ENCODE data around the gene TPD52L1. TPM values are rescaled to one million over a fixed set of nuclear protein-coding genes. Genes with fewer than 3 reads are reported as not detected.
A peak's percentile ranks its signal among the peaks of the same experiment; 100 is the strongest.

TPD52L1 gene
- total and polyA plus RNA-seq, 2 donors: 6.3 to 16.9 TPM

DNA sequence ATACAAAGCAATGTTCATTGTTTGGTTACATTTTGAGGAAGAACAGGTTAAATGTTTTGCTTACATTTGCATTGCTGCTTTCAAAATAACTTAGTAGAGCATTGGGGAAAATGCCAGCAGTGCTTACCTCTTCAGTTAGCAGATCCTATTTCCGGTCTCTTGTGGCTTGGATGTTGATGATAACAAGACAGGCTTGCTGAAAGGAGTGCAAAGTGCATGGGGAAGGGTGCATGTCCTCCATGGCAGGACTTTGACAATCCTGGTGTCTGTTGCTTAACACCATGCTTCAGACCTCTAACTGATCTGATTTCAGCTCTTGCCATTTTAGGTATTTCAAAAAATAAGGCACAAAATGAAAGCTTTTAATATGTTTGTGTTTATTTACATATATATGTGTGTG lies 21.1 kb downstream of the TPD52L1 start:
- DNase-seq (ENCODE audit: low read depth in 6 of 9, low spot score in 9 of 9): no peak
- Histone ChIP-seq H3K27me3 (ENCODE audit: control insufficient read depth in 2 of 2, insufficient read depth in 1 of 2, low read length in 1 of 2) (no peaks in the 10 kb centered on the region), H3K4me3 (ENCODE audit: low read length in 2 of 2) (no peak overlapping the region), H3K9me3 (ENCODE audit: control insufficient read depth in 2 of 2, insufficient read depth in 1 of 2, low read length in 1 of 2) (no peaks in the 10 kb centered on the region), H3K4me1 (ENCODE audit: control insufficient read depth in 2 of 2, insufficient read depth in 2 of 2, low read length in 2 of 2) (no peaks in the 10 kb centered on the region), H3K27ac (ENCODE audit: low read depth in 1 of 2, low read length in 1 of 2) (no peak overlapping the region), H3K36me3 (ENCODE audit: control insufficient read depth in 2 of 2, insufficient read depth in 2 of 2, low read length in 1 of 2) (no peaks in the 10 kb centered on the region)
- WGBS: 58% methylated on average over 1 of the region's 1 CpG

GRCh38 chr6:125175466-125176048 lies 22.0 kb downstream of the TPD52L1 start:
- Histone ChIP-seq H3K36me3 (ENCODE audit: control insufficient read depth in 2 of 2, insufficient read depth in 2 of 2, low read length in 1 of 2) (no peaks in the 10 kb centered on the region), H3K27ac (ENCODE audit: low read depth in 1 of 2, low read length in 1 of 2) (no peak overlapping the region), H3K27me3 (ENCODE audit: control insufficient read depth in 2 of 2, insufficient read depth in 1 of 2, low read length in 1 of 2) (no peaks in the 10 kb centered on the region), H3K4me3 (ENCODE audit: low read length in 2 of 2) (no peak overlapping the region), H3K9me3 (ENCODE audit: control insufficient read depth in 2 of 2, insufficient read depth in 1 of 2, low read length in 1 of 2) (no peaks in the 10 kb centered on the region), H3K4me1 (ENCODE audit: control insufficient read depth in 2 of 2, insufficient read depth in 2 of 2, low read length in 2 of 2) (no peaks in the 10 kb centered on the region)
- 86% methylated on average over 1 of the region's 1 CpG for WGBS
- DNase-seq (ENCODE audit: low read depth in 6 of 9, low spot score in 9 of 9): no peak

GRCh38 chr6:125182237-125183008 lies 28.9 kb downstream of the TPD52L1 start:
- 96% methylated on average over 6 of the region's 6 CpGs for WGBS
- H3K4me3 ChIP-seq (ENCODE audit: low read length in 2 of 2): no peak overlapping the region
- no peak overlapping the region for H3K27ac ChIP-seq (ENCODE audit: low read depth in 1 of 2, low read length in 1 of 2)
- H3K9me3 ChIP-seq (ENCODE audit: control insufficient read depth in 2 of 2, insufficient read depth in 1 of 2, low read length in 1 of 2): no peaks in the 10 kb centered on the region
- H3K4me1 ChIP-seq (ENCODE audit: control insufficient read depth in 2 of 2, insufficient read depth in 2 of 2, low read length in 2 of 2): no peaks in the 10 kb centered on the region
- DNase-seq (ENCODE audit: low read depth in 6 of 9, low spot score in 9 of 9): no peak
- H3K27me3 ChIP-seq (ENCODE audit: control insufficient read depth in 2 of 2, insufficient read depth in 1 of 2, low read length in 1 of 2): no peaks in the 10 kb centered on the region
- no peaks in the 10 kb centered on the region for H3K36me3 ChIP-seq (ENCODE audit: control insufficient read depth in 2 of 2, insufficient read depth in 2 of 2, low read length in 1 of 2)

DNA sequence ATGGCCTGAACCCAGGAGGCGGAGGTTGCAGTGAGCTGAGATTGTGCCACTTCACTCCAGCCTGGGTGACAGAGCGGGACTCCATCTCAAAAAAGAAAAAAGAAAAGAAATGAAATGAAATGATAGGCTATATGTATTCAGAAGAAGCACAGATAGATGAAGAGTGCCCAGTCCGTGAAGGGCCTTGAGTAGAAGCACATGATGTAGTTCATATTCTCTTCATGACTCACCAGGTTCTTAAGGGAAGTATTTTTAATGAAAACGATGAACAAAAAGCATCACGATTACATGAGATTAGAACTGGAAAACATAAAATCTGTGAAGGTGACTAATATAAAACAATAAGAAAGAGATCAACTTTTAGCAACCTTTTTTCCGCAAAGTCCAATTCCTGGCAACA lies 29.8 kb downstream of the TPD52L1 start:
- Histone ChIP-seq H3K27me3 (ENCODE audit: control insufficient read depth in 2 of 2, insufficient read depth in 1 of 2, low read length in 1 of 2) (no peaks in the 10 kb centered on the region), H3K27ac (ENCODE audit: low read depth in 1 of 2, low read length in 1 of 2) (no peak overlapping the region), H3K4me1 (ENCODE audit: control insufficient read depth in 2 of 2, insufficient read depth in 2 of 2, low read length in 2 of 2) (no peaks in the 10 kb centered on the region), H3K9me3 (ENCODE audit: control insufficient read depth in 2 of 2, insufficient read depth in 1 of 2, low read length in 1 of 2) (no peaks in the 10 kb centered on the region), H3K36me3 (ENCODE audit: control insufficient read depth in 2 of 2, insufficient read depth in 2 of 2, low read length in 1 of 2) (no peaks in the 10 kb centered on the region), H3K4me3 (ENCODE audit: low read length in 2 of 2) (no peak overlapping the region)
- 96% methylated on average over 6 of the region's 6 CpGs for WGBS
- no peak for DNase-seq (ENCODE audit: low read depth in 6 of 9, low spot score in 9 of 9)

GRCh38 chr6:125188037-125188436 lies 34.5 kb downstream of the TPD52L1 start:
- WGBS: 94% methylated on average over 2 of the region's 2 CpGs
- no peak overlapping the region for H3K27ac ChIP-seq (ENCODE audit: low read depth in 1 of 2, low read length in 1 of 2)
- no peaks in the 10 kb centered on the region for H3K4me1 ChIP-seq (ENCODE audit: control insufficient read depth in 2 of 2, insufficient read depth in 2 of 2, low read length in 2 of 2)
- DNase-seq (ENCODE audit: low read depth in 6 of 9, low spot score in 9 of 9): no peak
- H3K36me3 ChIP-seq (ENCODE audit: control insufficient read depth in 2 of 2, insufficient read depth in 2 of 2, low read length in 1 of 2): no peaks in the 10 kb centered on the region
- no peaks in the 10 kb centered on the region for H3K27me3 ChIP-seq (ENCODE audit: control insufficient read depth in 2 of 2, insufficient read depth in 1 of 2, low read length in 1 of 2)
- no peaks in the 10 kb centered on the region for H3K9me3 ChIP-seq (ENCODE audit: control insufficient read depth in 2 of 2, insufficient read depth in 1 of 2, low read length in 1 of 2)
- H3K4me3 ChIP-seq (ENCODE audit: low read length in 2 of 2): no peak overlapping the region

- H3K4me3 ChIP-seq (ENCODE audit: low read length in 2 of 2): no peak overlapping the region
- no peaks in the 10 kb centered on the region for H3K4me1 ChIP-seq (ENCODE audit: control insufficient read depth in 2 of 2, insufficient read depth in 2 of 2, low read length in 2 of 2)
- no peaks in the 10 kb centered on the region for H3K27me3 ChIP-seq (ENCODE audit: control insufficient read depth in 2 of 2, insufficient read depth in 1 of 2, low read length in 1 of 2)
- 86% methylated on average over 1 of the region's 1 CpG for WGBS
- H3K27ac ChIP-seq (ENCODE audit: low read depth in 1 of 2, low read length in 1 of 2): no peak overlapping the region
- no peak for DNase-seq (ENCODE audit: low read depth in 6 of 9, low spot score in 9 of 9)
- no peaks in the 10 kb centered on the region for H3K9me3 ChIP-seq (ENCODE audit: control insufficient read depth in 2 of 2, insufficient read depth in 1 of 2, low read length in 1 of 2)
- no peaks in the 10 kb centered on the region for H3K36me3 ChIP-seq (ENCODE audit: control insufficient read depth in 2 of 2, insufficient read depth in 2 of 2, low read length in 1 of 2)
Observed at GRCh38 chr6:125188594-125189203, 35.1 kb downstream of the TPD52L1 start.

DNA sequence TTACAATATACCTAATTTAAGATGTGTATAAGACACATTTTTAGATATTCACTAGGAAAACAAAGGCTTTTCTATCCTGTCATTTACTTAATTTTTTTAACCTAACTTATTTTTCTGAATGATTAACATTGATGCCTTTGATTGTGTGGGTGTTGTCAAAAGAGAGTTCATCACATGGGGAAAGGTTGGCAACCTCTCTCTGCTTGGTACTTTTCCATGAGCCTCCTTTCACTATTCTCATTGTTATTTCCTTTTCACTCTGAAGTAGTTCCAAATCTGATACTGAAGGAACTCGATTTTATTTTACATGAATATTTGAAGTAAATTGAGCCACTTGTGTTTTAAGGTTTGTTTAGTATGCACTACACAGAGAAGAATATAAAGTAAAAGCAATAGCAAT lies 35.9 kb downstream of the TPD52L1 start:
- no peak overlapping the region for H3K27ac ChIP-seq (ENCODE audit: low read depth in 1 of 2, low read length in 1 of 2)

GRCh38 chr6:125190667-125191066 lies 37.1 kb downstream of the TPD52L1 start:
- 96% methylated on average over 4 of the region's 4 CpGs for WGBS
- no peak for DNase-seq (ENCODE audit: low read depth in 6 of 9, low spot score in 9 of 9)

More for the DNA sequence above, 35.9 kb downstream of the TPD52L1 start:
- no peaks in the 10 kb centered on the region for H3K4me1 ChIP-seq (ENCODE audit: control insufficient read depth in 2 of 2, insufficient read depth in 2 of 2, low read length in 2 of 2)
- H3K9me3 ChIP-seq (ENCODE audit: control insufficient read depth in 2 of 2, insufficient read depth in 1 of 2, low read length in 1 of 2): no peaks in the 10 kb centered on the region
- DNase-seq (ENCODE audit: low read depth in 6 of 9, low spot score in 9 of 9): no peak
- H3K36me3 ChIP-seq (ENCODE audit: control insufficient read depth in 2 of 2, insufficient read depth in 2 of 2, low read length in 1 of 2): no peaks in the 10 kb centered on the region
- 86% methylated on average over 1 of the region's 1 CpG for WGBS
- no peak overlapping the region for H3K4me3 ChIP-seq (ENCODE audit: low read length in 2 of 2)
- no peaks in the 10 kb centered on the region for H3K27me3 ChIP-seq (ENCODE audit: control insufficient read depth in 2 of 2, insufficient read depth in 1 of 2, low read length in 1 of 2)

DNA sequence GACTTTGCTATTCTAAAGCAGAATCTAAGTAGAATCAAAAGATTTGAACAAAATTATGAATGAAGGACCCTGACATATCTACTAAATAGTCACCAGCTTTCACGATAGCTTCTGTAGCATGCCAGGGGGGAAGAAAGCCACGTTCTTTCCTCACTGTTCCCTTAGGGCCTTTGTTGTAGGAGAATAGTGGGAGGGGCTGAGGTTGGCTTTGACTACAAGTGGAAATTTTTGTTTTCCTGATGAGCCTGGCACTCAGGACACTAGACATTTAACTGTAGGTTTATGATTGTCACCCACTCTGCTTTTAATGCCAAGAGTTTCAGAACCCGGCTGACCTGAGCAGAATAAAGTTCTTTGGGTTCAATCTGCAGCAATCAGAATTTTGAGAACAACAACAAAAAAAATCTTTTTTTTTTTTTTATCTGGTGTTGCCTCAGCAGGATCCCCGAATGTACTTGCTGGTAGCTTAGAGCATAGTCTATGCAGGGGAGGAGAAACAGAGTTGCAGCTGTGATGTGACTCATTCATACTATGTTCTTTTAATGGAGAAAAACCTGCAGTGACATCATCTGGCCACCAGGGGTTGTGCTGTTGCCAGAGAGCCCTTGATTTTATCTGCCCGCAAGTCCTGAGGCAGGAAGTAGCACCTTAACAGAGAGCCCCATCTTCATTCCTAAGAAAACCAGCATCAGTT lies 38.5 kb downstream of the TPD52L1 start:
- no peaks in the 10 kb centered on the region for H3K9me3 ChIP-seq (ENCODE audit: control insufficient read depth in 2 of 2, insufficient read depth in 1 of 2, low read length in 1 of 2)

More at GRCh38 chr6:125190667-125191066, 37.1 kb downstream of the TPD52L1 start:
- Histone ChIP-seq H3K27me3 (ENCODE audit: control insufficient read depth in 2 of 2, insufficient read depth in 1 of 2, low read length in 1 of 2) (no peaks in the 10 kb centered on the region), H3K27ac (ENCODE audit: low read depth in 1 of 2, low read length in 1 of 2) (no peak overlapping the region), H3K36me3 (ENCODE audit: control insufficient read depth in 2 of 2, insufficient read depth in 2 of 2, low read length in 1 of 2) (no peaks in the 10 kb centered on the region), H3K4me3 (ENCODE audit: low read length in 2 of 2) (no peak overlapping the region), H3K4me1 (ENCODE audit: control insufficient read depth in 2 of 2, insufficient read depth in 2 of 2, low read length in 2 of 2) (no peaks in the 10 kb centered on the region), H3K9me3 (ENCODE audit: control insufficient read depth in 2 of 2, insufficient read depth in 1 of 2, low read length in 1 of 2) (no peaks in the 10 kb centered on the region)

More for the DNA sequence above, 38.5 kb downstream of the TPD52L1 start:
- no peaks in the 10 kb centered on the region for H3K27me3 ChIP-seq (ENCODE audit: control insufficient read depth in 2 of 2, insufficient read depth in 1 of 2, low read length in 1 of 2)
- DNase-seq (ENCODE audit: low read depth in 6 of 9, low spot score in 9 of 9): peak; percentile 23 to 73 (median 38)
- H3K36me3 ChIP-seq (ENCODE audit: control insufficient read depth in 2 of 2, insufficient read depth in 2 of 2, low read length in 1 of 2): no peaks in the 10 kb centered on the region
- 73% methylated on average over 5 of the region's 5 CpGs for WGBS
- H3K4me1 ChIP-seq (ENCODE audit: control insufficient read depth in 2 of 2, insufficient read depth in 2 of 2, low read length in 2 of 2): no peaks in the 10 kb centered on the region
- H3K4me3 ChIP-seq (ENCODE audit: low read length in 2 of 2): no peak overlapping the region
- no peak overlapping the region for H3K27ac ChIP-seq (ENCODE audit: low read depth in 1 of 2, low read length in 1 of 2)
